Measurements from ENCODE around the gene SLC39A11.

SLC39A11 gene

GRCh38 chr17:72875361-72875760 lies 217.1 kb downstream of the SLC39A11 start:
- Histone ChIP-seq H3K9me2 (replicated peaks; ENCODE audit: insufficient read depth, low read length) (no peaks in the 10 kb centered on the region), H3K4me1 (ENCODE audit: low read length) (no peaks in the 10 kb centered on the region), H3K79me2 (ENCODE audit: low read length) (no peaks in the 10 kb centered on the region), H3F3A (ENCODE audit: insufficient read depth, low read length) (no peaks in the 10 kb centered on the region), H3K9ac (ENCODE audit: low read length) (no peak overlapping the region), H3K4me2 (ENCODE audit: low read depth, low read length) (no peak overlapping the region), H2AFZ (ENCODE audit: low read length) (no peak overlapping the region), H3K4me3 (ENCODE audit: low read length) (no peak overlapping the region), H3K36me3 (replicated peaks; ENCODE audit: insufficient read depth, low read length) (no peaks in the 10 kb centered on the region), H3K9me3 (replicated peaks; ENCODE audit: insufficient read depth, low read length) (no peaks in the 10 kb centered on the region), H3K27me3 (replicated peaks; ENCODE audit: insufficient read depth, low read length) (no peaks in the 10 kb centered on the region), H3K27ac (ENCODE audit: low read length) (no peak overlapping the region), H4K20me1 (ENCODE audit: insufficient read depth, low read length) (no peaks in the 10 kb centered on the region)
- no peak for DNase-seq
- TF ChIP-seq EZH2phosphoT487 (IDR thresholded peaks at IDR 0.05; ENCODE audit: low read length): no peak
- no peak for TF ChIP-seq CTCF (IDR thresholded peaks at IDR 0.05; ENCODE audit: low read length)
- TF ChIP-seq EZH2 (optimal IDR thresholded peaks at IDR 0.05; ENCODE audit: low read depth, low read length): no peak

- Histone ChIP-seq H3K4me1 (ENCODE audit: low read length) (no peaks in the 10 kb centered on the region), H3K9ac (ENCODE audit: low read length) (no peak overlapping the region), H3K27ac (ENCODE audit: low read length) (no peak overlapping the region), H3F3A (ENCODE audit: insufficient read depth, low read length) (no peaks in the 10 kb centered on the region), H3K9me2 (replicated peaks; ENCODE audit: insufficient read depth, low read length) (no peaks in the 10 kb centered on the region), H3K4me3 (ENCODE audit: low read length) (no peak overlapping the region), H3K79me2 (ENCODE audit: low read length) (no peaks in the 10 kb centered on the region), H3K9me3 (replicated peaks; ENCODE audit: insufficient read depth, low read length) (no peaks in the 10 kb centered on the region), H4K20me1 (ENCODE audit: insufficient read depth, low read length) (no peaks in the 10 kb centered on the region), H3K4me2 (ENCODE audit: low read depth, low read length) (no peak overlapping the region), H3K27me3 (replicated peaks; ENCODE audit: insufficient read depth, low read length) (no peaks in the 10 kb centered on the region), H3K36me3 (replicated peaks; ENCODE audit: insufficient read depth, low read length) (no peaks in the 10 kb centered on the region), H2AFZ (ENCODE audit: low read length) (no peak overlapping the region)
- no peak for TF ChIP-seq EZH2 (optimal IDR thresholded peaks at IDR 0.05; ENCODE audit: low read depth, low read length)
- TF ChIP-seq CTCF (IDR thresholded peaks at IDR 0.05; ENCODE audit: low read length): no peak
- no peak for TF ChIP-seq EZH2phosphoT487 (IDR thresholded peaks at IDR 0.05; ENCODE audit: low read length)
- no peak for DNase-seq
These were observed 220.1 kb downstream of the SLC39A11 start for GRCh38 chr17:72872396-72872795.

GRCh38 chr17:72870367-72870985 lies 222.0 kb downstream of the SLC39A11 start:
- Histone ChIP-seq H3K4me1 (ENCODE audit: low read length) (no peaks in the 10 kb centered on the region), H3K9me3 (replicated peaks; ENCODE audit: insufficient read depth, low read length) (no peaks in the 10 kb centered on the region), H3F3A (ENCODE audit: insufficient read depth, low read length) (no peaks in the 10 kb centered on the region), H3K27ac (ENCODE audit: low read length) (no peak overlapping the region), H4K20me1 (ENCODE audit: insufficient read depth, low read length) (no peaks in the 10 kb centered on the region), H3K4me2 (ENCODE audit: low read depth, low read length) (no peak overlapping the region), H3K27me3 (replicated peaks; ENCODE audit: insufficient read depth, low read length) (no peaks in the 10 kb centered on the region), H3K4me3 (ENCODE audit: low read length) (no peak overlapping the region), H3K9me2 (replicated peaks; ENCODE audit: insufficient read depth, low read length) (no peaks in the 10 kb centered on the region), H2AFZ (ENCODE audit: low read length) (no peak overlapping the region), H3K36me3 (replicated peaks; ENCODE audit: insufficient read depth, low read length) (no peaks in the 10 kb centered on the region), H3K79me2 (ENCODE audit: low read length) (no peaks in the 10 kb centered on the region), H3K9ac (ENCODE audit: low read length) (no peak overlapping the region)
- TF ChIP-seq EZH2phosphoT487 (IDR thresholded peaks at IDR 0.05; ENCODE audit: low read length) (no peak), EZH2 (optimal IDR thresholded peaks at IDR 0.05; ENCODE audit: low read depth, low read length) (no peak), CTCF (IDR thresholded peaks at IDR 0.05; ENCODE audit: low read length) (no peak)
- DNase-seq: no peak

Measured in MM.1S (cell line).